Panc1 (cell line): ENCODE data around the gene UBE3B. TPM values are rescaled to one million over a fixed set of nuclear protein-coding genes. Genes with fewer than 3 reads are reported as not detected.

Experiments used
- ATAC-seq: fragments of 200-7000 bp; cut with Tn5 transposase; 2 replicates; pipeline ENCODE4 v1.9.1; 2020; ENCODE audit warnings: mild to moderate bottlenecking, moderate library complexity
- BruUV-seq: library from RNA; stranded (reverse); fragments of 400-500 nt; replicated peaks from 2 replicates; lab custom pipeline; 2021; lab: Mats Ljungman, UMichigan
- CTCF ChIA-PET: fragments of 300-600 bp; sonication (Branson Sonifier 250); formaldehyde crosslinking; loops from one replicate; lab custom pipeline; 2022; ENCODE audit warnings: antibody characterized with exemption; lab: Charles Lee
- POLR2A ChIA-PET: fragments of 300-600 bp; sonication (Branson Sonifier 250); formaldehyde crosslinking; loops from one replicate; lab custom pipeline; 2022; ENCODE audit warnings: antibody characterized with exemption; lab: Charles Lee
- DNase-seq: peaks from one replicate; pipeline ENCODE4 v3.0.0-alpha.2; 2010; ENCODE audit warnings: low read depth, low spot score
- H3K27ac ChIP-seq: 2 replicates; pipeline ENCODE4 v1.5.1; 2011; ENCODE audit warnings: mild to moderate bottlenecking, low read length, inconsistent platforms
- H3K27me3 ChIP-seq: fragments of 200-500 bp; sonication (Bioruptor generic); 2 replicates; pipeline ENCODE4 v1.6.0; 2014; ENCODE audit warnings: low read length, inconsistent platforms; ENCODE audit not compliant: control insufficient read depth, insufficient read depth
- H3K36me3 ChIP-seq: fragments of 200-500 bp; sonication (Bioruptor generic); 2 replicates; pipeline ENCODE4 v1.5.1; 2014; ENCODE audit warnings: inconsistent platforms, mild to moderate bottlenecking, low read length, moderate library complexity; ENCODE audit not compliant: control insufficient read depth, insufficient read depth
- H3K4me1 ChIP-seq: 2 replicates; pipeline ENCODE4 v1.5.1; 2011; ENCODE audit warnings: inconsistent platforms, mild to moderate bottlenecking, low read length, moderate library complexity; ENCODE audit not compliant: control insufficient read depth, insufficient read depth
- H3K4me3 ChIP-seq, 2 experiments: 2 replicates each; pipeline ENCODE4 v1.5.1; 2011 to 2012; ENCODE audit warnings: low read depth in 2 of 2, low read length in 2 of 2, mild to moderate bottlenecking in 2 of 2, inconsistent platforms in 1 of 2, moderate library complexity in 1 of 2
- H3K9me3 ChIP-seq: fragments of 200-500 bp; sonication (Bioruptor generic); 2 replicates; pipeline ENCODE4 v1.5.1; 2014; ENCODE audit warnings: low read depth, mild to moderate bottlenecking, inconsistent platforms, low read length, moderate library complexity; ENCODE audit not compliant: control insufficient read depth, insufficient read depth
- POLR2AphosphoS5 ChIP-seq: IDR thresholded peaks from 2 replicates; pipeline ENCODE4 v1.6.1; 2012; ENCODE audit warnings: mild to moderate bottlenecking, low read depth, low read length, moderate library complexity
- SIN3A ChIP-seq: IDR thresholded peaks from 2 replicates; pipeline ENCODE4 v1.6.1; 2012; ENCODE audit warnings: low read depth, mild to moderate bottlenecking, low read length, moderate library complexity, borderline replicate concordance; ENCODE audit not compliant: insufficient read depth
- TCF7L2 ChIP-seq: IDR thresholded peaks from 2 replicates; pipeline ENCODE4 v1.6.1; 2011; ENCODE audit warnings: mild to moderate bottlenecking, low read depth, low read length, inconsistent platforms
- in situ Hi-C: cut with HindIII; loops from 2 replicates; pipeline ENCODE4 v1.10.0; 2016; ENCODE audit warnings: low sequenced_read_pairs, low pct_unique_long_range_greater_than_20kb
- intact Hi-C: fragments of 100-400 bp; cut with micrococcal nuclease; formaldehyde crosslinking; loops from one replicate; pipeline ENCODE4 v1.10.0; 2022; ENCODE audit not compliant: unreplicated experiment
- total RNA-seq: library from RNA; stranded (reverse); gene quantifications from one replicate; pipeline ENCODE4 v1.2.1, GENCODE V29; 2021; ENCODE audit not compliant: unreplicated experiment
- TF ChIP-seq, protein P1 (sequence below), 2 experiments: IDR thresholded peaks; 2 replicates each; pipeline ENCODE4 v1.6.1; 2011 to 2012; ENCODE audit warnings: low read depth in 2 of 2, control low read depth in 1 of 2, low read length in 1 of 2, mild to moderate bottlenecking in 1 of 2, moderate library complexity in 1 of 2; ENCODE audit not compliant: insufficient read depth in 1 of 2
- TF ChIP-seq, protein P2 (sequence below): fragments of 450-650 bp; IDR thresholded peaks from 2 replicates; pipeline ENCODE4 v1.5.1; 2017; ENCODE audit warnings: mild to moderate bottlenecking

Gene UBE3B
- total RNA-seq, 1 experiment from 2014 or later = 38.9 TPM

DNA sequence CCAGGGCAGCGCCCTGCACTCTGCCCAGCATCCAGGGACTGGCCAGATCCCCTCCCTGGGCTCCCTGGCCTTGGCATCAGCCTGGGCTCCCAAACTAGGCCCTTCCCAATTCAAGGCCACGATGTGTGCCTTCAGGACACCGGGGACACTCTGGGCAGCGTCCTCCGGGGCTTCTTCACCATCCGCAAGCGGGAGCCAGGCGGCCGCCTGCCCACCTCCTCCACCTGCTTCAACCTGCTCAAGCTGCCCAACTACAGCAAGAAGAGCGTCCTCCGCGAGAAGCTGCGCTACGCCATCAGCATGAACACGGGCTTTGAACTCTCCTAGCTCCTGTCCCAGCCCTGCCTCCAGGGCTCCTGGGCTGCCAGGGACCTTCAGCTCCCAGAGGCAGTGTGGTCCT, 57.0 kb downstream of the UBE3B start:
- no peak for ATAC-seq
- BruUV-seq = no TSS peak
- POLR2A ChIA-PET = no interaction called here
- no peak for DNase-seq
- H3K4me1 ChIP-seq = no peaks in the 10 kb centered on the region
- no peaks in the 10 kb centered on the region for H3K27me3 ChIP-seq
- H3K27ac ChIP-seq = no peak overlapping the region
- CTCF ChIA-PET = interaction anchor here (0.6 kb wide), 1 partner anchor 851 kb away, joined by 4 read pairs; no protein-coding TSS in a partner anchor
- H3K9me3 ChIP-seq = no peaks in the 10 kb centered on the region
- no peak for TF ChIP-seq POLR2AphosphoS5
- TF ChIP-seq, protein P1, sequence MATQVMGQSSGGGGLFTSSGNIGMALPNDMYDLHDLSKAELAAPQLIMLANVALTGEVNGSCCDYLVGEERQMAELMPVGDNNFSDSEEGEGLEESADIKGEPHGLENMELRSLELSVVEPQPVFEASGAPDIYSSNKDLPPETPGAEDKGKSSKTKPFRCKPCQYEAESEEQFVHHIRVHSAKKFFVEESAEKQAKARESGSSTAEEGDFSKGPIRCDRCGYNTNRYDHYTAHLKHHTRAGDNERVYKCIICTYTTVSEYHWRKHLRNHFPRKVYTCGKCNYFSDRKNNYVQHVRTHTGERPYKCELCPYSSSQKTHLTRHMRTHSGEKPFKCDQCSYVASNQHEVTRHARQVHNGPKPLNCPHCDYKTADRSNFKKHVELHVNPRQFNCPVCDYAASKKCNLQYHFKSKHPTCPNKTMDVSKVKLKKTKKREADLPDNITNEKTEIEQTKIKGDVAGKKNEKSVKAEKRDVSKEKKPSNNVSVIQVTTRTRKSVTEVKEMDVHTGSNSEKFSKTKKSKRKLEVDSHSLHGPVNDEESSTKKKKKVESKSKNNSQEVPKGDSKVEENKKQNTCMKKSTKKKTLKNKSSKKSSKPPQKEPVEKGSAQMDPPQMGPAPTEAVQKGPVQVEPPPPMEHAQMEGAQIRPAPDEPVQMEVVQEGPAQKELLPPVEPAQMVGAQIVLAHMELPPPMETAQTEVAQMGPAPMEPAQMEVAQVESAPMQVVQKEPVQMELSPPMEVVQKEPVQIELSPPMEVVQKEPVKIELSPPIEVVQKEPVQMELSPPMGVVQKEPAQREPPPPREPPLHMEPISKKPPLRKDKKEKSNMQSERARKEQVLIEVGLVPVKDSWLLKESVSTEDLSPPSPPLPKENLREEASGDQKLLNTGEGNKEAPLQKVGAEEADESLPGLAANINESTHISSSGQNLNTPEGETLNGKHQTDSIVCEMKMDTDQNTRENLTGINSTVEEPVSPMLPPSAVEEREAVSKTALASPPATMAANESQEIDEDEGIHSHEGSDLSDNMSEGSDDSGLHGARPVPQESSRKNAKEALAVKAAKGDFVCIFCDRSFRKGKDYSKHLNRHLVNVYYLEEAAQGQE (IDR thresholded peaks at IDR 0.05; ENCODE audit: insufficient read depth in 1 of 2, low read depth in 2 of 2, low read length in 1 of 2) = no peak
- TF ChIP-seq TCF7L2 = no peak
- TF ChIP-seq SIN3A = no peak
- TF ChIP-seq, protein P2, sequence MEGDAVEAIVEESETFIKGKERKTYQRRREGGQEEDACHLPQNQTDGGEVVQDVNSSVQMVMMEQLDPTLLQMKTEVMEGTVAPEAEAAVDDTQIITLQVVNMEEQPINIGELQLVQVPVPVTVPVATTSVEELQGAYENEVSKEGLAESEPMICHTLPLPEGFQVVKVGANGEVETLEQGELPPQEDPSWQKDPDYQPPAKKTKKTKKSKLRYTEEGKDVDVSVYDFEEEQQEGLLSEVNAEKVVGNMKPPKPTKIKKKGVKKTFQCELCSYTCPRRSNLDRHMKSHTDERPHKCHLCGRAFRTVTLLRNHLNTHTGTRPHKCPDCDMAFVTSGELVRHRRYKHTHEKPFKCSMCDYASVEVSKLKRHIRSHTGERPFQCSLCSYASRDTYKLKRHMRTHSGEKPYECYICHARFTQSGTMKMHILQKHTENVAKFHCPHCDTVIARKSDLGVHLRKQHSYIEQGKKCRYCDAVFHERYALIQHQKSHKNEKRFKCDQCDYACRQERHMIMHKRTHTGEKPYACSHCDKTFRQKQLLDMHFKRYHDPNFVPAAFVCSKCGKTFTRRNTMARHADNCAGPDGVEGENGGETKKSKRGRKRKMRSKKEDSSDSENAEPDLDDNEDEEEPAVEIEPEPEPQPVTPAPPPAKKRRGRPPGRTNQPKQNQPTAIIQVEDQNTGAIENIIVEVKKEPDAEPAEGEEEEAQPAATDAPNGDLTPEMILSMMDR = no peak
- H3K36me3 ChIP-seq = no peaks in the 10 kb centered on the region
- in situ Hi-C loops (no loop called here), intact Hi-C loops (no loop called here)
- no peak overlapping the region for H3K4me3 ChIP-seq

DNA sequence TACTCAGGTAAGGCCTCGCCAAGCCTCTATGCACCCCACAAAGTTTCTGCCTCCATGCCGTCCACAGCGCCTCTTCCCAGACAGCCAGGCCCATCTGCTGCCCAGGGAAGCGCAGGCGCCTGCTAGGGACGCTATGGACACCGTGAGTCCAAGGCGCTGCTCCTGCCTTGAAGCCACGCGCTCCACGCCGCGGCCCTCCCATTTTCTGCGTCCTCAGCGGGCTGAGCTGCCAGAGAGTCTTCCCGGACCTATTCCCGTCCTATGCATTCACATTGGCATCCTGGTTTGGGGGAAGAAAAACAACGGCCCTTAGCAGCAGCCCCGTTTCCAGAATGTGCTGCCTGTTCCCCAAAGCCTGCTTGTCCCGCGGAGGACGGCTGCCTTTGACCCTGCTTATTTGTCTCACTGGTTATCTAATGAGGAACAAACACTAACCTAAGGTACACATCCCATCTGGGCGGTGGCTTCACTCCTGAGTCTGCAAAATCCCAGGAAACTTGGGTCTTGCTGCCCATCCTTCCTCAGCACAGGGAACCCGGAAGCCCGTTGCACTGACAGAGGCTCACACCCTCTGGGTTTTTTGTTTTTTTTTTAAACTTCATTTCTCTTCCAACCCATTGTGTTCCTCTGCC, 57.9 kb downstream of the UBE3B start:
- no peaks in the 10 kb centered on the region for H3K9me3 ChIP-seq
- H3K27me3 ChIP-seq = no peaks in the 10 kb centered on the region
- BruUV-seq = TSS peak; percentile 56
- H3K27ac ChIP-seq = no peak overlapping the region
- ATAC-seq (no peak), DNase-seq (no peak)
- ChIA-PET POLR2A (no interaction called here), CTCF (no interaction called here)
- no peaks in the 10 kb centered on the region for H3K36me3 ChIP-seq
- TF ChIP-seq, protein P2 = no peak
- TF ChIP-seq TCF7L2 (no peak), POLR2AphosphoS5 (no peak), SIN3A (no peak)
- TF ChIP-seq, protein P1 (IDR thresholded peaks at IDR 0.05; ENCODE audit: insufficient read depth in 1 of 2, low read depth in 2 of 2, low read length in 1 of 2) = no peak
- no peaks in the 10 kb centered on the region for H3K4me1 ChIP-seq
- in situ Hi-C loops = no loop called here
- intact Hi-C loops = no loop called here
- H3K4me3 ChIP-seq = no peak overlapping the region
